OCI-LY1 (cell line): ENCODE data around the gene ABCA7.

Source experiments
- H2AFZ ChIP-seq: fragments of 200-600 bp; sonication (generic), shearing (Covaris generic); 2 replicates; pipeline ENCODE4 v1.6.0; 2014; ENCODE audit warnings: antibody characterized with exemption, mild to moderate bottlenecking, low read length
- H3F3A ChIP-seq: fragments of 200-600 bp; sonication (generic), shearing (Covaris generic); 2 replicates; pipeline ENCODE4 v1.6.0; 2014; ENCODE audit warnings: mild to moderate bottlenecking, antibody characterized with exemption, low read length, moderate library complexity; ENCODE audit not compliant: insufficient read depth
- H3K27ac ChIP-seq: fragments of 200-600 bp; sonication (generic); 2 replicates; pipeline ENCODE4 v1.5.1; 2014; ENCODE audit warnings: low read length, mixed run types, mild to moderate bottlenecking, low read depth; ENCODE audit not compliant: poor library complexity, severe bottlenecking
- H3K27me3 ChIP-seq: fragments of 200-600 bp; sonication (generic); 2 replicates; pipeline ENCODE4 v1.6.0; 2014; ENCODE audit warnings: antibody characterized with exemption, mild to moderate bottlenecking, low read length, moderate library complexity; ENCODE audit not compliant: insufficient read depth
- H3K36me3 ChIP-seq: fragments of 200-600 bp; sonication (generic); 2 replicates; pipeline ENCODE4 v1.6.1; 2014; ENCODE audit warnings: mild to moderate bottlenecking, antibody characterized with exemption, low read length, moderate library complexity, mixed read lengths; ENCODE audit not compliant: insufficient read depth
- H3K4me1 ChIP-seq: fragments of 200-600 bp; sonication (generic); 2 replicates; pipeline ENCODE4 v1.5.1; 2014; ENCODE audit warnings: mild to moderate bottlenecking, low read length, moderate library complexity; ENCODE audit not compliant: insufficient read depth, severe bottlenecking
- H3K4me2 ChIP-seq: fragments of 200-600 bp; sonication (generic), shearing (Covaris generic); 2 replicates; pipeline ENCODE4 v1.6.1; 2014; ENCODE audit warnings: low read length
- H3K4me3 ChIP-seq: fragments of 200-600 bp; sonication (generic); 2 replicates; pipeline ENCODE4 v1.5.1; 2014; ENCODE audit warnings: low read length, low read depth, mild to moderate bottlenecking, mixed read lengths; ENCODE audit not compliant: poor library complexity, severe bottlenecking
- H3K79me2 ChIP-seq: fragments of 200-600 bp; shearing (Covaris generic); 2 replicates; pipeline ENCODE4 v1.6.1; 2016; ENCODE audit warnings: mixed run types, low read length, mixed read lengths; ENCODE audit not compliant: insufficient read depth
- H3K9ac ChIP-seq: fragments of 200-600 bp; sonication (generic), shearing (Covaris generic); 2 replicates; pipeline ENCODE4 v1.6.1; 2014; ENCODE audit warnings: mild to moderate bottlenecking, low read length, mixed read lengths
- H3K9me2 ChIP-seq: fragments of 200-600 bp; sonication (generic), shearing (Covaris generic); 2 replicates; pipeline ENCODE4 v1.6.1; 2014; ENCODE audit warnings: low read depth, mild to moderate bottlenecking, low read length, mixed read lengths
- H3K9me3 ChIP-seq: fragments of 200-600 bp; shearing (Covaris generic); 2 replicates; pipeline ENCODE4 v1.6.1; 2014; ENCODE audit warnings: low read length, mixed read lengths
- H4K20me1 ChIP-seq: fragments of 200-600 bp; sonication (generic), shearing (Covaris generic); 2 replicates; pipeline ENCODE4 v1.6.0; 2016; ENCODE audit warnings: mild to moderate bottlenecking, low read length; ENCODE audit not compliant: insufficient read depth
- EZH2 ChIP-seq: fragments of 200-600 bp; sonication (generic), shearing (Covaris generic); IDR thresholded peaks from 2 replicates; pipeline ENCODE4 v1.8.0; 2017; ENCODE audit warnings: borderline replicate concordance, mixed run types, mild to moderate bottlenecking, antibody characterized with exemption, low read length, moderate library complexity, mixed read lengths
- TF ChIP-seq, protein P1 (sequence below): fragments of 200-600 bp; sonication (generic), shearing (Covaris generic); IDR thresholded peaks from 2 replicates; pipeline ENCODE4 v1.5.1; 2017; ENCODE audit warnings: mild to moderate bottlenecking, antibody characterized with exemption, low read length, moderate library complexity, mixed read lengths

Gene ABCA7

DNA sequence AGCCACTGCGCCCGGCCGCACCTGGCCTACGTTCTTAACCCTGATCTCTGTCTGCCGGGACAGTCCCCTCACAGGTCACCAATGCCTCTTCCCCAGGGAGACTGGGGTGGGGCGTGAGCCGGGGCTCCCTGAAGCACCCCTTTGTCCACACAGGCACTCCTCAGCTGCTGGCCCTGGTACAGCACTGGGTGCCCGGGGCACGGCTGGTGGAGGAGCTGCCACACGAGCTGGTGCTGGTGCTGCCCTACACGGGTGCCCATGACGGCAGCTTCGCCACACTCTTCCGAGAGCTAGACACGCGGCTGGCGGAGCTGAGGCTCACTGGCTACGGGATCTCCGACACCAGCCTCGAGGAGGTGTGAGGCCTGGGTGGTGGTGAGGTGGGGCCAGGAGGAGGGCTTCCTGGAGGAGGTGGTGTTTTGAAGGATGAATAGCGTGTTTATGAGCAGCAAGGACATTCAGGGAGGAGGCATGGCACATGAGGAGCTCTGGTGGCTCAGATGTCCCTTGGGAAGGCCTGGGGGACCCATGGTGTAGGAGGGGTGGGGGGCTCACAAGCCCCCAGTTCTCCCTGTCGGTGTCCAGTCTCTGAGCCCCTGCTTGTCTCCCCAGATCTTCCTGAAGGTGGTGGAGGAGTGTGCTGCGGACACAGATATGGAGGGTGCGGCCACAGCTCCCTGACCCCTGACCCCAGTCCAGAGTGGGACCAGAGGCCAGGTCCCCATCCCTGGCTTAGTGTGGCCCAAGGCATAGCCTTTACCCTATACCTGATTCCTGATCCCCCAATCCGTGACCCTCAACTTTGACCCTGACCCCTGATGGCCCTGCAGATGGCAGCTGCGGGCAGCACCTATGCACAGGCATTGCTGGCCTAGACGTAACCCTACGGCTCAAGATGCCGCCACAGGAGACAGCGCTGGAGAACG lies 13.5 kb downstream of the ABCA7 start:
- Histone ChIP-seq H3K9ac (no peak overlapping the region), H2AFZ (no peak overlapping the region), H3K4me3 (no peak overlapping the region), H3K79me2 (no peaks in the 10 kb centered on the region), H3K27me3 (no peaks in the 10 kb centered on the region), H3K9me2 (no peaks in the 10 kb centered on the region), H3K9me3 (no peaks in the 10 kb centered on the region), H3K36me3 (peaks cover 33% of the 10 kb centered on the region; the same call in 1 of the 2 replicates), H3K27ac (no peak overlapping the region), H3K4me1 (peaks cover 4% of the 10 kb centered on the region), H4K20me1 (no peaks in the 10 kb centered on the region), H3K4me2 (no peak overlapping the region), H3F3A (no peaks in the 10 kb centered on the region)
- TF ChIP-seq EZH2 = no peak
- TF ChIP-seq, protein P1, sequence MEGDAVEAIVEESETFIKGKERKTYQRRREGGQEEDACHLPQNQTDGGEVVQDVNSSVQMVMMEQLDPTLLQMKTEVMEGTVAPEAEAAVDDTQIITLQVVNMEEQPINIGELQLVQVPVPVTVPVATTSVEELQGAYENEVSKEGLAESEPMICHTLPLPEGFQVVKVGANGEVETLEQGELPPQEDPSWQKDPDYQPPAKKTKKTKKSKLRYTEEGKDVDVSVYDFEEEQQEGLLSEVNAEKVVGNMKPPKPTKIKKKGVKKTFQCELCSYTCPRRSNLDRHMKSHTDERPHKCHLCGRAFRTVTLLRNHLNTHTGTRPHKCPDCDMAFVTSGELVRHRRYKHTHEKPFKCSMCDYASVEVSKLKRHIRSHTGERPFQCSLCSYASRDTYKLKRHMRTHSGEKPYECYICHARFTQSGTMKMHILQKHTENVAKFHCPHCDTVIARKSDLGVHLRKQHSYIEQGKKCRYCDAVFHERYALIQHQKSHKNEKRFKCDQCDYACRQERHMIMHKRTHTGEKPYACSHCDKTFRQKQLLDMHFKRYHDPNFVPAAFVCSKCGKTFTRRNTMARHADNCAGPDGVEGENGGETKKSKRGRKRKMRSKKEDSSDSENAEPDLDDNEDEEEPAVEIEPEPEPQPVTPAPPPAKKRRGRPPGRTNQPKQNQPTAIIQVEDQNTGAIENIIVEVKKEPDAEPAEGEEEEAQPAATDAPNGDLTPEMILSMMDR = no peak

DNA sequence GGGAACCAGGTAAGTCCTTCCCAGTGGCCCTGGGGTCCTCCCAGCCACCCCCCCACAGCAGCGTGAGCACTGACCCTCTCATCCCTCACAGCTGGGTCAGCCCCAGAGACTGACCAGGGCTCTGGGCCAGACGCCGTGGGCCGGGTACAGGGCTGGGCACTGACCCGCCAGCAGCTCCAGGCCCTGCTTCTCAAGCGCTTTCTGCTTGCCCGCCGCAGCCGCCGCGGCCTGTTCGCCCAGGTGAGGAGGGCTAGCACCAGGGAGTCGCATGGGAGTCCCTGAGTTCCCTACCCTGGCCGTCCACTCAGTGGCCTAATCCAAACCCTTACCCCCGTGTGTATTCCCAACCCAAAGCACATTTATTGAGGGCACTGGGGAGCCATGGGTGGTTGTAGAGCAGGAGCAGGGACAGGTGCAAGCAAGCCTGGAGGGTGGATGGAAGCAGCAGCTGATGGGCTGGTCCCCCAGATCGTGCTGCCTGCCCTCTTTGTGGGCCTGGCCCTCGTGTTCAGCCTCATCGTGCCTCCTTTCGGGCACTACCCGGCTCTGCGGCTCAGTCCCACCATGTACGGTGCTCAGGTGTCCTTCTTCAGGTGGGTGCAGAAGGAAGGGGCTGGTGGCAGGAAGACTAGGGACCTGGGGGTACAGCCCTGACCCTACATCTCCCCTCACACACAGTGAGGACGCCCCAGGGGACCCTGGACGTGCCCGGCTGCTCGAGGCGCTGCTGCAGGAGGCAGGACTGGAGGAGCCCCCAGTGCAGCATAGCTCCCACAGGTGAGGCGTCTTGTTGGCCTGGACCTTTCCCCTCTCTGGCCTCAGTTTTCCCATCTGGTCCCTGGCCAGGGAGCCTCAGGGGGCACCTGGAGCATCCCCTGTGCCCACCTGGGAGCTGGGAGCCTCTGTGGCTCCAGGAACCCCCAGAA lies 14.5 kb downstream of the ABCA7 start:
- no peak overlapping the region for H3K4me3 ChIP-seq
- no peaks in the 10 kb centered on the region for H3F3A ChIP-seq
- peaks cover 38% of the 10 kb centered on the region; the same call in 1 of the 2 replicates for H3K36me3 ChIP-seq
- no peak overlapping the region for H3K4me2 ChIP-seq
- H3K9me2 ChIP-seq = no peaks in the 10 kb centered on the region
- peaks cover 4% of the 10 kb centered on the region for H3K4me1 ChIP-seq
- H2AFZ ChIP-seq = no peak overlapping the region
- no peaks in the 10 kb centered on the region for H3K9me3 ChIP-seq
- TF ChIP-seq, protein P1 = no peak
- TF ChIP-seq EZH2 = no peak
- no peak overlapping the region for H3K9ac ChIP-seq
- no peaks in the 10 kb centered on the region for H3K79me2 ChIP-seq
- H3K27ac ChIP-seq = no peak overlapping the region
- no peaks in the 10 kb centered on the region for H4K20me1 ChIP-seq
- no peaks in the 10 kb centered on the region for H3K27me3 ChIP-seq

DNA sequence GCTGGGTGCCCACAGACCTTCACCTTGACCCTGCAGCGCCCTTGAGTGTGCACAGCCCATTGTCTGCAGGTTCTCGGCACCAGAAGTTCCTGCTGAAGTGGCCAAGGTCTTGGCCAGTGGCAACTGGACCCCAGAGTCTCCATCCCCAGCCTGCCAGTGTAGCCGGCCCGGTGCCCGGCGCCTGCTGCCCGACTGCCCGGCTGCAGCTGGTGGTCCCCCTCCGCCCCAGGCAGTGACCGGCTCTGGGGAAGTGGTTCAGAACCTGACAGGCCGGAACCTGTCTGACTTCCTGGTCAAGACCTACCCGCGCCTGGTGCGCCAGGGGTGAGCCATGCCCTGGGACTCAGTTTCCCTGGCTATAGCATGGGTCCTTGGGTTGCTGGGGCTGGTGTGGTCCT lies 15.1 kb downstream of the ABCA7 start:
- Histone ChIP-seq H3K36me3 (peaks cover 43% of the 10 kb centered on the region; the same call in 1 of the 2 replicates), H3K9me2 (no peaks in the 10 kb centered on the region), H3K9me3 (no peaks in the 10 kb centered on the region), H3F3A (no peaks in the 10 kb centered on the region), H3K4me2 (no peak overlapping the region), H2AFZ (no peak overlapping the region), H3K27me3 (no peaks in the 10 kb centered on the region), H4K20me1 (no peaks in the 10 kb centered on the region), H3K27ac (no peak overlapping the region), H3K79me2 (no peaks in the 10 kb centered on the region), H3K4me3 (no peak overlapping the region), H3K9ac (no peak overlapping the region), H3K4me1 (peaks cover 4% of the 10 kb centered on the region)
- TF ChIP-seq, protein P1 = no peak
- no peak for TF ChIP-seq EZH2
